ENCODE measurements around the gene NOPCHAP1. TPM values are rescaled to one million over a fixed set of nuclear protein-coding genes. Genes with fewer than 3 reads are reported as not detected.
A peak's percentile ranks its signal among the peaks of the same experiment; 100 is the strongest.

Gene NOPCHAP1
- total and polyA plus RNA-seq, 11 donors = 3.5 to 14.5 (median 8.5) TPM

DNA sequence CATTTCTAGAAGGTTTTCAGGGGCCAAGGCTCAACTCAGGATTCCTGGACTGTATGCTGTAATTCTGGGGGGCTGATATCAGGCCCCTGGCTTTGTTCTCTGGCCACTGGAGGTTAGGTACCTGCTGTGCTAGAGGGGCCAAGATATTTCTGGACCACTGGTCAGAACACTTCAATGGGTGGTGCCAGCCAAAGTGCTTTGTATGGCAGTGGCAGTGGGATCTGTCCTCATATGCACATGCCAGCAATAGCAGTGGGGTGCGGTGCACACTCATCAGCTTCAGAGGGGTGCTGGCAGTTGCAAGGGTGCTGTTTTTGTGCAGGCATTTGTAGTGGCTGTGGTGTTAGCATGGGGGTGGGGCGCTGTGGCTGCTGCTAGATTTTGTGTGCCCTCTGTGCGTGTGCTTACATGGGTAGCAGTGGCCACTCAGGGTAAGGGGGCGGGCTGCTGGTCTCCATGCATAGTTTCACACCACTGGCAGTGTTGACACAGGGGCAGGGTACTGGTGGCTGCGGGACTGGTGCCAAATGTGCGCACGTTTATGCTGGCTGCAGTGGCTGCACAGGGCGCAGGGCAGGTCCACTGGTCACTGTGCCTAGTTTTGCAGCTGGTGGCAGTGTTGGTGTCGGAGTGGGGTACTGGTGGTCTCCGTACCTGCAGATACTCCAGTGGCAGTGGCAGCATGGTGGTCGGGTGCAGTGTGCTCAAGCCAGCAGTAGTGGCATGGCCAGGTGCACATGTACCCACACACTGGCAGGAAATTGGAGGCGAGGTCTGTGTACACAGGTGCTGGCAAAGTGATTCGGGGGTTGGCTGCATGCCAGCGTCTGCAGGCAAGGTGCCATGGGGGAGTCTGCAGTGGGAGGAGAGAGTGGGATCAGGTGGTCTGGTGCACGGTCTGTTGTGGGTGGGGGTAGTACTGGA is 12.6 kb downstream of the NOPCHAP1 start:
- Histone ChIP-seq H3K9me3 (no peaks in the 10 kb centered on the region), H3K27ac (peak overlapping the region in 1 of 12 donors; percentile 32), H3K4me3 (no peak overlapping the region), H3K27me3 (no peaks in the 10 kb centered on the region), H3K36me3 (peaks cover 0 to 94% (median 65%) of the 10 kb centered on the region in 9 donors), H3K4me1 (peaks cover 0 to 28% (median 0%) of the 10 kb centered on the region in 12 donors)
- TF ChIP-seq POLR2A (IDR thresholded peaks at IDR 0.05) = no peak
- TF ChIP-seq, protein P1, sequence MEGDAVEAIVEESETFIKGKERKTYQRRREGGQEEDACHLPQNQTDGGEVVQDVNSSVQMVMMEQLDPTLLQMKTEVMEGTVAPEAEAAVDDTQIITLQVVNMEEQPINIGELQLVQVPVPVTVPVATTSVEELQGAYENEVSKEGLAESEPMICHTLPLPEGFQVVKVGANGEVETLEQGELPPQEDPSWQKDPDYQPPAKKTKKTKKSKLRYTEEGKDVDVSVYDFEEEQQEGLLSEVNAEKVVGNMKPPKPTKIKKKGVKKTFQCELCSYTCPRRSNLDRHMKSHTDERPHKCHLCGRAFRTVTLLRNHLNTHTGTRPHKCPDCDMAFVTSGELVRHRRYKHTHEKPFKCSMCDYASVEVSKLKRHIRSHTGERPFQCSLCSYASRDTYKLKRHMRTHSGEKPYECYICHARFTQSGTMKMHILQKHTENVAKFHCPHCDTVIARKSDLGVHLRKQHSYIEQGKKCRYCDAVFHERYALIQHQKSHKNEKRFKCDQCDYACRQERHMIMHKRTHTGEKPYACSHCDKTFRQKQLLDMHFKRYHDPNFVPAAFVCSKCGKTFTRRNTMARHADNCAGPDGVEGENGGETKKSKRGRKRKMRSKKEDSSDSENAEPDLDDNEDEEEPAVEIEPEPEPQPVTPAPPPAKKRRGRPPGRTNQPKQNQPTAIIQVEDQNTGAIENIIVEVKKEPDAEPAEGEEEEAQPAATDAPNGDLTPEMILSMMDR (IDR thresholded peaks at IDR 0.05) = no peak
- intact Hi-C loops (cut with DNase I) = no loop called here
- 75 to 81% (median 78%) methylated on average over 12 to 15 of the region's 15 CpGs for WGBS, 4 donors
- ATAC-seq (peak in 3 of 4 donors; percentile 20 to 68 (median 43)), DNase-seq (peak in 1 of 5 donors; percentile 31)

DNA sequence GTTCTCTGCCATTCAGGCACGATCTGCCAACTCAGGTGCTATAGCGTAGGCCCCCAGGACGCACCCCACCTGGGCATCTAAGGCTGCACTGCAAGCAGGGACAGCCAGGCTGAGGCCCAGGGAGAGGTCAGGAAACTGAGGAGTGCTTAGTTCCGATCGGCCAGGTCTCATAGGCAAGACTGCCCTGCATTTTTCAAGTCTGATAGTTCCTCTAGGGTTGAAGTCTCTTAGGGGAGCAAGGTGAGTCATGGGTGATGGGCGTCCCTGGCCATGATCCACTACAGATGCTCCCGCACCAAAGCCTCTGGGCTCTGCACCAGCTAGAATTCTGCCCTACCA is 13.2 kb downstream of the NOPCHAP1 start:
- ATAC-seq (no peak), DNase-seq (no peak)
- Histone ChIP-seq H3K4me3 (no peak overlapping the region), H3K4me1 (peaks cover 0 to 23% (median 0%) of the 10 kb centered on the region in 12 donors), H3K36me3 (peaks cover 0 to 98% (median 65%) of the 10 kb centered on the region in 9 donors), H3K9me3 (no peaks in the 10 kb centered on the region), H3K27me3 (no peaks in the 10 kb centered on the region), H3K27ac (no peak overlapping the region)
- WGBS, 4 donors = 72 to 87% (median 78%) methylated on average over 5 to 7 of the region's 7 CpGs
- intact Hi-C loops (cut with DNase I) = no loop called here
- no peak for TF ChIP-seq POLR2A (IDR thresholded peaks at IDR 0.05)
- TF ChIP-seq, protein P1 (IDR thresholded peaks at IDR 0.05) = no peak

DNA sequence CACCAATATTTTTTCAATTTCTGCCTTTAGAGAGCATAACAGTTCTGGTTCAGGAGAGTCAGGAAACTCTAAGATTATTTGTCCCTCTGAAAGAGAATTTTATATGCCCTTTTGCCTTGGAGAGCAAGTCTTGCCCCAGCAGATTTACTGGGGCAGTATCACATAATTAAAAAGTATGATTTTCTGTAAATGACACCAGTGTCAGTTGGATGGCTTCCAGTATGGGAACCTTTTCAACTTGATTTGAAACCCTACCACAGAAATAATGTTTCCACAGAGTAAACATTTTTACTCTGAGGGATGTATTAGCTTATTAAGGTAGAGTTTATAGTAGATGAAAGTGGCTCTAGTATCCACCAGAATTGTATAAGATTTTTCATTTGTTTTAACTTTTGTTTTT is 15.4 kb downstream of the NOPCHAP1 start:
- Histone ChIP-seq H3K36me3 (peaks cover 0 to 95% (median 58%) of the 10 kb centered on the region in 9 donors), H3K27me3 (no peaks in the 10 kb centered on the region), H3K27ac (no peak overlapping the region), H3K9me3 (no peaks in the 10 kb centered on the region), H3K4me1 (peaks cover 0 to 15% (median 0%) of the 10 kb centered on the region in 12 donors), H3K4me3 (no peak overlapping the region)
- intact Hi-C loops (cut with DNase I) = no loop called here
- TF ChIP-seq, protein P1 (IDR thresholded peaks at IDR 0.05) = no peak
- no peak for ATAC-seq
- no peak for DNase-seq

DNA sequence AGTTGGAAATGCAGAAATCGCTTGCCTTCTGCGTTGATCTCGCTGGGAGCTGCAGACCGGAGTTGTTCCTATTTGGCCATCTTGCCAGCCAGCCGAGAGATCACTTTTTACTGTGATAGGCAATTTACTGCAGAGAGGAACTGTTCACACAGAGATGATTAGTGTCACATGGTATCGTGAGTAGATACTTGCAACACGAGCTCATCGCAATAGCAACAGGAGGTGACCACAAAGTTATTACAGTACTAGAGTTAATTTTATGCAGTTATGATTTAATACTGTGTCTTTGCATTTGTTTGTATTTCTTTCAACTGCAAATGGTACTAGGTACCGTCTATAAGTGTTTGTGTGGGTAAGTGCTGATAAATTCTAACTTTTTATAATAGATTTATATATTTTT is 27.8 kb downstream of the NOPCHAP1 start:
- Histone ChIP-seq H3K4me3 (no peak overlapping the region), H3K27me3 (no peaks in the 10 kb centered on the region), H3K36me3 (peaks cover 0 to 63% (median 9%) of the 10 kb centered on the region in 9 donors), H3K4me1 (no peaks in the 10 kb centered on the region), H3K9me3 (peaks cover 0 to 21% (median 0%) of the 10 kb centered on the region in 12 donors), H3K27ac (no peak overlapping the region)
- intact Hi-C loops (cut with DNase I) = no loop called here
- ATAC-seq (no peak), DNase-seq (no peak)
- 92 to 93% (median 93%) methylated on average over 9 of the region's 9 CpGs for WGBS, 4 donors
- TF ChIP-seq, protein P1 (IDR thresholded peaks at IDR 0.05) = no peak
- TF ChIP-seq POLR2A (IDR thresholded peaks at IDR 0.05) = no peak
